ENCODE data around the gene SBNO1.
A peak's percentile ranks its signal among the peaks of the same experiment; 100 is the strongest.
"Not testable (repeated sequence)": the region's sequence is repeated elsewhere in the genome, so short reads cannot be mapped to it uniquely, and the experiment has no call there.

Gene SBNO1

DNA sequence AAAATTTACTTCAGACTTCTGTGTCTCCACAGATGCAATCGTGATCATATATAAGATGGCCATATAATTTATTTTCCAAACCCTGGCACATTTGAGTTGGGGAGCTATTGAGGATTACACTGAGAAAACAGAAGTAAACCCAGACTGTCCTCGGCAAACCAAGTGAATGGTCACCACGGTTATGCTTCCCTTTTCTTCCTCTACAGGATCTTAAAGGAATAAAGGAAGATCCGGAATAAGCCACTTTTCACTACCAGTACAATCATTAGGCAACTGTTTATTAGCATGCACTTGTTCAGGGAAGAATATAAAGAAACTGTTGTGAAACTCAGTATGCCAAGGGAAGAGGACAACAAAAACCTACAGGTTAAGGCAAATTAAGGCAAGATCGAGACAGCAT lies 27.6 kb downstream of the SBNO1 start:
- no peak for DNase-seq

DNA sequence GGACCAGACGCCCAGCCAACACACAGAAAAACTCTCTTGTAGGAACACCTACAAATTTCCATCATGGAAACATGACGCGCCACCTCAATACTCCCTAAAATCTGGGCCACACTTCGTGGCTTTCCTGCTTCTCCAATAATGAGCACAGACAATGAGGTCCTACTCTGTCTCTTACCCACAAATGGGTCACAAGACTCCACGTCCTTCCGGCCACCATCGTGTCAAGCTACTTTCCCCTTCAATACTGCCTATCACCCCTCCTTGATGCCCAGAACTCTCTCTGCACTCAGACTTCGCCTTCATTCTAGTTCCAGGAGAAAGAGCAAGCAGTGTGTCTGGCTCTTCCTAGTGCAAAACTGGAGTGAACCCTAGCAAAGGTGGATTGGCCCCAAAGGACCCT lies 28.1 kb downstream of the SBNO1 start:
- DNase-seq: no peak

DNA sequence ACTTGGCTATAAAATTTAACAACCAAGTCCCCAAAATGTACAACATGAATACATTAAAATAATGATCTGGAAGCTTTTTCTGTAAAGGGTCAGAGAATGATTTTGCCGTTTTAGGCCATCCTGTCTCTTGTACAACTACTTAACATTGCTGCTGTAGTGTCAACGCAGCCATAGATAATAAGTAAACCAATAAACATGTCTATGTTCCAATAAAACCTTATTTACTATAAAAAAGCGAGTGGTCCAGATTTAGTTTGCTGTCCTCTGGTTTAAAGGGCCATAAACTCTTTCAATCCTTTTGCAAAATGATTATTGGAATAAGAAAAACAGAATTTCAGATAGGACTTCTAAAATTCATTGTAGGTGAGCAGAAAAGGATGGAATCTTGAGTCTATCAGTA lies 29.2 kb downstream of the SBNO1 start:
- no peak for DNase-seq

DNA sequence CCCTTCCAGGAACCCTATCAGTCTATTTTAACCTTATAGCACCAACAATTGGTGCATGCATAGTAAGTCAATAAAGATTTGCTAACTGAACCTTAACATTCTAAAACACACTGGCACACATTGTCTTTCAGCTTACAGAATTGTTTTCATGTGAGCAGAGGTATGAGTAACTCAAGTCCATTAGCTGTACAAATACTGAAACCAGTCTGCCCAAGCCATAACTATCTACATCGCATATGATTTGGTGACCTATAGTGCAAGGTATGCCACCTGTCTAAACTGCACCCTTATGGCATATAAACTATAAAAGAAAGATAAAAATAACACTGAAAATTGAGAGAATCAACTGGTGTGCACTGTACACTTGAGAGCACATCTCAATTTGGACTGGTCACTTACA lies 34.8 kb downstream of the SBNO1 start:
- no peak for DNase-seq

DNA sequence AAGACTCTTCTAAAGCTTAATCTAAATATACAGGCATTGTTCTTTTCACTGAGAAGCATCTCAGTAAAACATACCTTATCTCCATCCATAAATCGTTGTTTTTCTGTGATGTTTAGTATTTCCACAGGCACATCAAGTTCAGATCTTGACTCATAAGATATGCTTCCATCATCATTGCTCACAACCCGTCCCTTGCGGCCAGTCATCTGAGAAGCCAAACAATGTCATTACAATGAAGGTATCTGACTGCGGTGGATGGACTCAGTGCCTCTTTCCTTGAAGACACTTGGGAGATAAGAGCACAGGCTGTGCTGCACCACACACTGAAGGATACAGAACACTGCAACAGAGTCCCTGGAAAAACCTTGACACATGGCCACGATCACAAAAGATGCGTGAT lies 44.8 kb downstream of the SBNO1 start:
- no peak for DNase-seq

DNA sequence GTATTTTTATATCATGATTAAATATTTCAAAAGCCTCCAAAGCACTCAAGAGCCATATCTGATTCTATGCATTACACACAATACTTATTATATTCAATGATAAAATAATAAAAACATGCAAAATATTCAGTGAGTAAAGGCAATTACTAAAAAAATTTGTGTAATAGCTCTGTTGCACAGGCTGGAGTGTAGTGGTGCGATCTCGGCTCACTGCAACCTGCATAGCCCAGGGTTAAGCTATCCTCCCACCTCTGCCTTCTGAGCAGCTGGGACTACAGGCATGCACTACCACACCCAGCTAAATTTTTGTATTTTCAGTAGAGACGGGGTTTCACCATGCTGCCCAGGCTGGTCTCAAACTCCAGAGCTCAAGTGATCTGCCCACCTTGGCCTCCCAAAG lies 45.4 kb downstream of the SBNO1 start:
- no peak for DNase-seq

DNA sequence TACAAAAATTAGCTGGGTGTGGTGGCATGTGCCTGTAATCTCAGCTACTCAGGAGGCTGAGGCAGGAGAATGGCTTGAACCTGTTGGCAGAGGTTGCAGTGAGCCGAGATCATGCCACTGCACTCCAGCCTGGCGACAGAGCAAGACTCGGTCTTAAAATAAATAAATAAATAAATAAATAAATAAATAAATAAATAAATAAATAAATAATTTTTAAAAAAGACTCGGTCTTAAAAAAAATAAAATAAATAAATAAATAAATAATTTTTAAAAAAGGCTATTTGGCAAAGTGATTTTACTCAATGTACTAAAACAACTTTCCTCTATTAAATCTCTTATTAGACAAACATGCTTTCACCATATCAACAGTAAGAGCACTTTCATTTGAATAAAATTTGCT lies 51.6 kb downstream of the SBNO1 start:
- not testable (repeated sequence) for DNase-seq

DNA sequence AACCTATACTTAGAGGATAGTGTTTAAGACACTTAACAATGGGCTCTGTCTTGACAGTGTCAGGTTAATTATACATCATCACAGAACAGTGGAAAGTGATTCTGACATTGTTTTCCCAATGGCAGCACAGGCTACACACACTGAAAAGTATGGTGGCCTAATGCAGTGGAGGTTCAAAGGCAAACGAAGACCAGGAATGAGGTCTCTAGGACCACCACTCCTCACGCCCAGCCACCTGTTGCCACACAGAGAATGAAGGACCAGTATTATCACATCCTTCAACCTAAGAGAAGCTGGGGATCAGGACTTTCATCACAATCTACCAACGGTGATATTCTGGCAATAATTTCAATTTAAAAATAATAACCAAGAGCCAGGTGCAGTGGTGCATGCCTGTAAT lies 58.4 kb downstream of the SBNO1 start:
- DNase-seq: no peak

DNA sequence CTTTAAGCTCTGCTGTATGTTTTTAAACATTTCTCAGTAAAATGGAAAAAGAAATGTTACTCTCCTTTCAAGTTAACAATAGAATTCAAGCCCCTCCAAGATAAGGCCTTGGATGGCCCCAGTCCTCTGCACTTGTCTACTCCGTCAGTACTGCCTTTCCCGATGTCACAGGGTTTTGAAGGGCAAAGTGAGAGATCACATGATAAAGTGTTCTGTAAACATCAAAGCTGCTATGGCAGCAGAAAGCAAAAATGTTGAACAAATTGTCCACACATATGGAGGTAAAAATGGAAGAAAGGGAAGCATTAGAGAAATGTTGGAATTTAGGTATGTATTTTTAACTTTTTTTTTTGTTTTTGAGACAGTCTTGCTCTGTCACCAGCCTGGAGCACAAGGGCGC lies 59.5 kb downstream of the SBNO1 start:
- no peak for DNase-seq

DNA sequence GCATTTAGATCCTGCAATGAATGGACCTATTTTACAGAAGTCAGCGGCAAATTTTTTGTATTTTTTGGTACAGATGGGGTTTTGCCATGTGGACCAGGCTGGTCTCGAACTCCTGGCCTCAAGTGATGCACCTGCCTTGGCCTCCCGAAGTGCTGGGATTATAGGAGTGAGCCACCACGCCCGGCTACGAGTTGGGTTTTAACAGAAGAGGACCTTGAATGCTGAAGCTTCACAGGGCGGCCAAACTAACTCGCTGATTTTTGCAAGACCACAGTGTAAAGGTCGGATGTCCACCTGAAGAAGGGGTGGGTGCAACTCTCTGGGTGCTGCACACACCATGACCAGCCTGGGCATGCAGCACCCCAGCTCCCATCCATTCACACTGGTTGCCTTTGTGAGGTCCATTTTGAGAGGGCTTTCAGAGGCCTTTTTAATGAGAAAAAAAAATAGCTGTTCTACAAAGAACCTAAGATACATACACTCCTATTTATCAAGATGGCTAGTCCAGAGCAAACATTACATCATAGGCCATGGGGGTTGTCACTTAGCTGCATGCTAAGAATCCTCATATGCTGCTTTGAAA lies 71.4 kb downstream of the SBNO1 start:
- DNase-seq: no peak

DNA sequence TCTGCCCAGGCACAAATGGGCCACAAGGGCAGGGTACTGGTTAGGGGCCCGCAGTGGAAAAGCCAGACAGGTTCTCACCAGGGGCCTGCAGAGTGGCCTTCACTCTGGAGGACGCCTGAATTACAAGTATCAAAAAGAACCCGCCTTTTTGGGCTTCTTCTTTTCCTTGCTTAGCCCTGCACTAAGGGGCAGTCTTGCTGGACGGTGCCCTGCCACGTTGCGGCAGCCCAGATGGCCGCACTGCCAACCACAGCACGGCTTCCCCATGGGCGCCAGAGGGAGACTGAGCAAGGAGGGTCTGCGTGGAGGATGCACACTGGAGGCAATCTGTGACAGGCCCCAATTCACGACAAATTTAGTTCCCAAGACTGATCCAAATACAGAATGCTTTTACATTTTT lies 74.7 kb downstream of the SBNO1 start:
- no peak for DNase-seq

DNA sequence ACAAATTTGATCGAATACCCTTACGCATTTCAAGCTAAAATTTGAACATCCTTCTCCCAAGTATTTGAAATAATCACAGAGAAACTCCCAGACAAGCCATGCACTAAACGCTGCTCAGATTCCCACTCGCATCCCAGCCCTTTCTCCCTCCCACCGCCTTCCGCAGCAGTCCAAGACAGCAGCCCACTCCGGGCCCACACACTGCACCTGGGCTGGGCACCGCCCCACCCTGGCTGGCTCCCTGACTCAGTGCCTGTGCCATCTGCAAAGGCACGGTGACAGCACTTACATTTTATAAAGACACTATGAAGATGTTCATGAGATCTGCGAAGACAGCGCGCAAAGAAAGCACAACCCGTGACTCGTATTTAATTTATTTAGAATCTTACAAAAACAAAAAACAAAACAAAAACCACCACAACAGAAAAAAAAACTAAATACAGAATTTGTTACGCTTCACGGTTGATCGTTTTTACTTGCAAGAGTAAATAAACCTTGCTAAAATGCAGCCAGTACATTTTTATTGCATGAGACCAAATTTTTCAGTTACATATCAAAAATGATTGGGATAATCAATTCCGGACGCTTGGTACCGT lies 75.8 kb downstream of the SBNO1 start:
- no peak for DNase-seq

DNA sequence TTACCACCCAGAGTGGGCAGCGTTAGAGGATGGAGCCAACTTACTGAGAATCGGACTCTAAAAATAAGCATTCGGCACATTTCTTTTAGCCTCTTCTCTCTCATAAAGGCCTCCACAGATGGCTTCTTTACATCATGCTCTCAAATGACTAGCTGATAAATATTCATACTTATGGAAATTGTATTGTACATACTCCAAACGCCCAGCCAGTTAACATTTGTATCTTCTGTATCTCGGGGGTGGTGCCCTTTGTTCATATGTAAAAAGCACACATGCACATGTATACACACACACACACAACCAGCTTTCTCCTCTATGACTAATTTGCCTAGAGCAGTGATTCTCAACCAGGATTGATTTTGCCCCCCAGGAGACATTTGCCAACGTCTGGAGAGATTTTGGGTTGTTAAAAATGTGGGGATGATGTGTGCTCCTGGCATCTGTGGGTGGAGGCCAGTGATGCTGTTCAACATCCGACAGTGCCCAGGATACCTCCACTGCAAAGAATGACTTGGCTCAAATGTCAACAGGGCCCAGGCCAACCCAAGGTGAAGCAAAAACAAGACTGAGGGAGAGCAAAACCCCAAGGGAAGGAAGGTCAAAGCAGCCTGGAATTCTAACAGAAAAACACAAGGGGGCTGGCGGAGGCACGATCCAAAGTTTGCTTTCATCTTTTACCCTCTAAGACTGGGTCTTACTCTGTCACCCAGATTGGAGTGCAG lies 77.8 kb downstream of the SBNO1 start:
- no peak for DNase-seq

DNA sequence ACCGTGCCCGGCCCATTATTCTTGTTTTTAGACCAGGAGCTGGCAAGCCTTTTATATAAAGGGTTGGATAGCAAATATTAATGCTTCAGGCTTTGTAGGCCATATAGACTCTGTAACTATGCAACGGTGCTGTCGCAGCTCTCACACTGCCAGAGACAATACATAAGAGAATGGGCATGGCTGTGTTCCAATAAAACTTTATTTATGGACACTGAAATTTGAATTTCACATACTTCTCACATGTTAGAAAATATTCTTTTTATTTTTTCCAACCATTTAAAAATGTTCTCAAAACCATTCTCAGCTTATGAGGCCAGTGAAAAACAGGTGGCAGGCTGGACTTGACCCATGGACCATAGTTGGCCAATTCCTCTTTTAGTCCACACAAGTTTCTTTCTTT lies 80.0 kb downstream of the SBNO1 start:
- no peak for DNase-seq

DNA sequence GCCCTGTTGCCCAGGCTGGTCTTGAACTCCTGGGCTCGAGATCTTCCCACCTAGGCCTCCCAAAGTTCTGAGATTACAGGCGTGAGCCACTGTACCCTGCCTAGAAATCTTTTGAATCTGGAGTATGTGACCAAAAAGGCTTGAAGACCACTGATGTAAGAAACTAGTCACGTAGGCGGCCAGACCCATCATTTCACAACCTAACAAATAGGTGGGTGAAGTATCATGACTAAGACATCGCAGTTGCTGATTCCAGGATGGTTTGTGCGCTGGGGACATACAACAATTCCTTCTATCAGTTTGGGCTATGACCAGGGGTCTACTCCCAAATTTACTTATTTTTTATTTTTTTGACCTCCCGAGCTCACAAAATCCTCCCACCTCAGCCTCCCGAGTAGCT lies 81.2 kb downstream of the SBNO1 start:
- DNase-seq: no peak

DNA sequence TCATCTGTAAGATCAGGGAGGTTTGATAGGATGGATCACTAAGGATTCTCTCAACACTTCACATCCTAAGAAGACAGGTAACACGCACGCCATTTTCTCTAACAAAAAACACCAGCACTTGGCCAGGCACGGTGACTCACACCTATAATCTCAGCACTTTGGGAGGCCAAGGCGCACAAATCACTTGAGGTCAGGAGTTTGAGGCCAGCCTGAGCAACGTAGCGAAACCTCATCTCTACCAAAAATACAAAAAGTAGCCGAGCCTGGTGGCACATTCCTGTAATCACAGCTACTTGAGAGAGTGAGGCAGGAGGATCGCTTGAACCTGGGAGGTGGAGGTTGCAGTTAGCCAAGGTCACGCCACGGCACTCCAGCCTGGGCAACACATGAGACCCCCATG lies 82.5 kb downstream of the SBNO1 start:
- DNase-seq: no peak

DNA sequence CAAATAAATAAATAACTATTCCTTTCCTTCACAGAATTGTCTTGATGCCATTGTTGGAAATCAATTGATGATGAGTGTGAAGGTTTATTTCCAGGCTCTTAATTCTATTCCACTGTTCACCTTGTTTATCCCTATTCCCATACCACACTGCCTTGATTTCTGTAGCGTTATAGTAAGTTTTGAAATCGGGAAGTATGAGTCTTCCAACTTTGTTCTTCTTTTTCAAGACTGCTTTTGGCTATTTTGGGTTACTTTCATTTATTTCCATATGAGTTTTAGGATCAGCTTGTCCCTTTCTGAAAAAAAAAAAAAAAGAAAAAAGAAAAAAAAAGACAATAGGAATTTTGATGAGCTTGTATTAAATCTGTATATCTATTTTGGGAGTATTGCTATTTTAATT lies 83.7 kb downstream of the SBNO1 start:
- no peak for DNase-seq

DNA sequence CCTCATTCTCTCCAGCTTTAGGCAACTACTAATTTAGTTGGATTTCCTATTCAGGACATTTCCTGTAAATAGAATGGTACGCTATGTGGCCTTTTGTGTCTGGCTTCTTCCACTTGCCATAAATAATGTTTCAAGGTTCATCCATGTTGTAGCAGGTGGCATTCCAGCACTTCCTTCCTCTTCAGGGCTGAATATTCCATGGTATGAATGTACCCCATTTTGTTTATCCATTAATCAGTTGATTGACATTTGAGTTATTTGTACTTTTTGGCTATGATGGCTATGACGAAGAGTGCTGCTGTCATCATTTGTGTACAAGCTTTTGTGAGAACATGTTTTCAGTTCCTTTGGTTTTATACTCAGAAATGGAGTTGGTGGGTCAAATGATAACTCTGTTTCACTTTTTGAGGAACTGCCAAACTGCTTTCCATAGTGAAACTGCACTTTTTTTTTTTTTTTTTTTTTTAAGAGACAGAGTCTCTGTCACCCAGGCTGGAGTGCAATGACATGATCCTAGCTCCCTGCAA lies 86.5 kb downstream of the SBNO1 start:
- peak; percentile 78 for DNase-seq

DNA sequence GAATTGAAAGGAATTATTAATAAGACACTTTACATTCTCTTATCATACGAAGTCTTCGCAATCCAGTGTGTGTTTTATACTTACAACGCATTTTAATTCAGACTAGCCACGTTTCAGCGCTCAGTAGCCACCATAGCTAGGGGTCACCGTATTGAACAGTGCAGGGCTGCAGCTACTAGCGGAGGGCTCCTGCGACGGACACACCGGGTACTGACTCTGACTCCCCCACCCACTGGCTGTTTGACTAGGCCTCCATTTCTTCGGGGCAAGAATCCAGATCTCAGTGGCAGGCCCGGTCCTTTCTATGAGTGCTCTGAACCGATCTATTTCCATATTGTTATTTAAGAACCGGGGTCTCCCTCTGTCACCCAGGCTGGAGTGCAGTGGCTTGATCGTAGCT lies 91.5 kb downstream of the SBNO1 start:
- no peak for DNase-seq

DNA sequence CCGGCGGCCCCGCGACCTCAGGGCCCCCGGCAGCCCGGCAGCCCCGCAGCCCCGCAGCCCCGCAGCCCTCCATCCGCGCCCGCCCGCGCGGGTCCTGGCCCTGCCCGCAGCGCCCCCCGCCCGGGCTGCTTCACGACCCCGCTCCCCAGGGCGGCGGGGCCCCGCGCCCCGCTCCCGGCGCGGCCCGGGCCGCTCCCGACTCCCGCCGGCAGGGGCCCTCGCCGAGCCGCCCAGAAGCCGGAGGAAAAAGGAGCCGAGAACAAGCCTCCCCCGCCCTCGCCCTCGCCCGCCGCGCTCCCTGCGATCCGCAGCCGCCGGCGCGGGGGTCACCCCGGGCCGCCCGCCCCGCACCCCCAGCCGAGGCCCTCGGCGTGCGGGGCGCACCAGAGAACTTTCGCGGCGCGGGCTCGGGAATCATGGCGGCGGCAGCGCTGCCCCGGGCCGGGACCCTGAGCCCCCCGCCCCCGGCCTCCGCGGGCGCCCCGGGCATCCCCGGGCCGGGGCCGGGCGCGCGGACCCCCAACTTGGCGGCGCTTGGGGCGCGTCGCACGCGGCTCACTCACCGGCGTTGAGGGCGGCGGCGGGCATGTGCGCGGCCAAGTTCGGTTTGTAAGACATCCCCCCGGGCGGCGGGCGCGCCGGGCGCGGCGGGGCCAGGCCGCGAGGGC lies 93.5 kb downstream of the SBNO1 start:
- DNase-seq: peak; percentile 76

DNA sequence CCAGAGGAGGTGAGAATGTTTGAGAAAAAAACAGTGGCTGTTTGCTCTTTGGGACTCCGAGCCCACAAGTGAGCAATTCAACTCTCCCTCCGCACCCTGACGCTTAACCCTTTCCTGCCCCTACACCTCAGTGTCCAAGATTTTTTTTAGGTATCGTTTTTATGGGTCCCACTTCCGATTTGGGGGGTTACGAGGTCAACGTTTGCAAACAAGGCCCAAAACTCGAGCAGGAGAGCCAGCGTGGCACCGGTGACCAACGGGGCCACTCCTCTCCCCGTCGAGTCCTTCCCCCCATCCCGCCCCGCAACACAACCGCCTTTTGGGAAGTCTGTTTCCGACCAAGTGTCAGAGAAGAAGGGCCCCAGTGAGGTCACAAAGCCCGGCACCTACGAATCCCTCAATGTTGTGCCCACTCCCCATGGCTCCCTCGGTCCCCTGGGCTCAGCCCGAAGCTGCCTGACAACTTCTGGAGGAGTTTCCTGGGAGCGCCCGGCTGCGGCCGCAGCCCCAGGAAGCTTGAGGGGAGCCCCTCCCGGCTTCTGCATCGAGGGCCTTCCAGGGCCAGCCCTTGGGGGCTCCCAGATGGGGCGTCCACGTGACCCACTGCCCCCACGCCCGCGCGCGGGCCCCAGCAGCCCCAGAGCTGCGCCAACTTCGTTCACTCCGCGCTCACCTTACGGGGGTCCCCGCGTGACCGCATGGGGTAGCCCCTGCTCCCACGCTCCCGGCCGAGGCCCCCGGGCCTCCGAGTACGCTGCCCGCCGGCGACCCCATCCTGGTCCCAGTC lies 94.2 kb downstream of the SBNO1 start:
- peak; percentile 20 for DNase-seq

DNA sequence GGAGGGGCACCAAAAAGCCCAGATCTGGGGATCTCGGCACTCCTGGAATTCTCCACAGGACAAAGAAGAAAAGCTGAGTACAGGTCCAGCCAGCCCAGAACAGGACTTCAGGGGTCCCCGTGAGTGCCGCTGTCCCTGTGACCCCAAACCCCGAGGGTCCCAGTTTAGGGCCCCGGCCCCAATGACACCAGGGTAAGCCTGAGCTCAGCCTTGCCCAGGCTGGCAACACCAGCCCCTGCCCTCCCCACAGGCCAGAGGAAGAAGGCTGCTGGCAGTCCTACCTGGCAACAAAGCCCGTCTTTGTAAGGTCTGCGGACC lies 94.8 kb downstream of the SBNO1 start:
- no peak for DNase-seq

DNA sequence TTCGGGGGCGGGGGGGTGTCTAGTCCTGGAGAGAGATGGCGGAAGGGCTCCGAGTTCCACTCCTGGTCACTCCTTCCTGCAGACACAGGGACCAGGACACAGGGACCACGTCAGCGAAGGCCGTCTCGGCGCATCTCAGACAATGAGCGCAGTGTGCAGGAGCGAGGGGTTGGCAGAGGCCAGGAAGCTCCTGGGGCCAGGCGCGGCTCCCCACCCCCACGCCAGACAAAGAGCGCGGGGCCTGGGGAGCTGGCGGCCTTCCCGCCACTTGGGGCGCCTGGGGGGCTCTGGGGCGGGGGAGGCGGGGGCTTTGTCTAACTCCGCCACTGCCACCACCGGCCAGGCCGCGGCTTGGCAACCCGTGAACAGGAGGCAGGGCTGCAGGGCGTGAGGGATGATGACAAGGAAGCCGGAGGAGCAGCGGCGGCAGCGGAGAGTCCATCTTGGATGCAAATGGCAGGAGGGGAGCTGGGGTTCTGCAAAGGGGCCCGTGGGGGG lies 95.2 kb downstream of the SBNO1 start:
- peak; percentile 50 for DNase-seq

All from activated CD4-positive, alpha-beta T cell treated with anti-CD3 and anti-CD28 coated beads, Interleukin-2, amount 50 U/mL, for 16 hours (primary cell).